ENCODE measurements around the gene DMRT2.

DMRT2 gene

GRCh38 chr9:1050125-1050895 is at the start of gene DMRT2:
Gene DMRT2 (plus strand): TSS chr9:1050357. CDS start chr9:1051614, 1,257 bp downstream.
- no peak for DNase-seq (ENCODE audit: low spot score)
- H3K27ac ChIP-seq = no peak within 1 kb of the TSS

GRCh38 chr9:1001838-1002237 is 48.3 kb upstream of the DMRT2 start:
- Histone ChIP-seq H3K4me3 (no peak overlapping the region), H3K27ac (no peak overlapping the region)
- no peak for DNase-seq (ENCODE audit: low spot score)
- no peak for TF ChIP-seq CTCF (IDR thresholded peaks at IDR 0.05)

More at GRCh38 chr9:1050125-1050895, at the start of gene DMRT2:
- H3K4me3 ChIP-seq = peak within 1 kb of the TSS; percentile 66
- TF ChIP-seq CTCF (IDR thresholded peaks at IDR 0.05) = no peak

- DNase-seq (ENCODE audit: low spot score) = no peak
- no peak for TF ChIP-seq CTCF (IDR thresholded peaks at IDR 0.05)
Observed at GRCh38 chr9:1002678-1003077, 47.5 kb upstream of the DMRT2 start.

GRCh38 chr9:1005043-1005667 is 45.0 kb upstream of the DMRT2 start:
- TF ChIP-seq CTCF (IDR thresholded peaks at IDR 0.05) = peak; percentile 17
- H3K4me3 ChIP-seq = no peak overlapping the region
- H3K27ac ChIP-seq = no peak overlapping the region
- no peak for DNase-seq (ENCODE audit: low spot score)

More at GRCh38 chr9:1002678-1003077, 47.5 kb upstream of the DMRT2 start:
- Histone ChIP-seq H3K27ac (no peak overlapping the region), H3K4me3 (no peak overlapping the region)

- DNase-seq (ENCODE audit: low spot score) = no peak
- Histone ChIP-seq H3K27ac (no peak overlapping the region), H3K4me3 (no peak overlapping the region)
- TF ChIP-seq CTCF (IDR thresholded peaks at IDR 0.05) = no peak
Observed at GRCh38 chr9:1007312-1007711, 42.8 kb upstream of the DMRT2 start.

- Histone ChIP-seq H3K27ac (no peak overlapping the region), H3K4me3 (no peak overlapping the region)
- DNase-seq (ENCODE audit: low spot score) = no peak
- TF ChIP-seq CTCF (IDR thresholded peaks at IDR 0.05) = no peak
Observed at GRCh38 chr9:1008216-1008615, 41.9 kb upstream of the DMRT2 start.
